ENCODE results near the gene LMO3. TPM values are rescaled to one million over a fixed set of nuclear protein-coding genes. Genes with fewer than 3 reads are reported as not detected.

Gene LMO3
- total and polyA plus RNA-seq, 4 donors, result 0.13 to 1.2 TPM; not detected in 2

- Histone ChIP-seq H3K27me3 (ENCODE audit: control insufficient read depth in 4 of 4, insufficient read depth in 4 of 4, low read length in 3 of 4) (no peaks in the 10 kb centered on the region), H3K9me3 (ENCODE audit: control insufficient read depth in 4 of 4, low read length in 3 of 4) (no peaks in the 10 kb centered on the region), H3K4me1 (ENCODE audit: control insufficient read depth in 4 of 4, insufficient read depth in 4 of 4, low read length in 3 of 4) (no peaks in the 10 kb centered on the region), H3K9ac (ENCODE audit: low read depth in 1 of 2, low read length in 2 of 2) (no peak overlapping the region), H3K4me3 (ENCODE audit: low read depth in 1 of 3, low read length in 3 of 3) (no peak overlapping the region), H3K36me3 (ENCODE audit: control insufficient read depth in 4 of 4, insufficient read depth in 3 of 4, low read depth in 1 of 4, low read length in 3 of 4) (no peaks in the 10 kb centered on the region), H3K27ac (ENCODE audit: low read depth in 1 of 2, low read length in 2 of 2) (no peak overlapping the region)
- TF ChIP-seq, protein P1, sequence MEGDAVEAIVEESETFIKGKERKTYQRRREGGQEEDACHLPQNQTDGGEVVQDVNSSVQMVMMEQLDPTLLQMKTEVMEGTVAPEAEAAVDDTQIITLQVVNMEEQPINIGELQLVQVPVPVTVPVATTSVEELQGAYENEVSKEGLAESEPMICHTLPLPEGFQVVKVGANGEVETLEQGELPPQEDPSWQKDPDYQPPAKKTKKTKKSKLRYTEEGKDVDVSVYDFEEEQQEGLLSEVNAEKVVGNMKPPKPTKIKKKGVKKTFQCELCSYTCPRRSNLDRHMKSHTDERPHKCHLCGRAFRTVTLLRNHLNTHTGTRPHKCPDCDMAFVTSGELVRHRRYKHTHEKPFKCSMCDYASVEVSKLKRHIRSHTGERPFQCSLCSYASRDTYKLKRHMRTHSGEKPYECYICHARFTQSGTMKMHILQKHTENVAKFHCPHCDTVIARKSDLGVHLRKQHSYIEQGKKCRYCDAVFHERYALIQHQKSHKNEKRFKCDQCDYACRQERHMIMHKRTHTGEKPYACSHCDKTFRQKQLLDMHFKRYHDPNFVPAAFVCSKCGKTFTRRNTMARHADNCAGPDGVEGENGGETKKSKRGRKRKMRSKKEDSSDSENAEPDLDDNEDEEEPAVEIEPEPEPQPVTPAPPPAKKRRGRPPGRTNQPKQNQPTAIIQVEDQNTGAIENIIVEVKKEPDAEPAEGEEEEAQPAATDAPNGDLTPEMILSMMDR (IDR thresholded peaks at IDR 0.05; ENCODE audit: low read depth, low read length, missing input control), result no peak
- TF ChIP-seq, protein P2, sequence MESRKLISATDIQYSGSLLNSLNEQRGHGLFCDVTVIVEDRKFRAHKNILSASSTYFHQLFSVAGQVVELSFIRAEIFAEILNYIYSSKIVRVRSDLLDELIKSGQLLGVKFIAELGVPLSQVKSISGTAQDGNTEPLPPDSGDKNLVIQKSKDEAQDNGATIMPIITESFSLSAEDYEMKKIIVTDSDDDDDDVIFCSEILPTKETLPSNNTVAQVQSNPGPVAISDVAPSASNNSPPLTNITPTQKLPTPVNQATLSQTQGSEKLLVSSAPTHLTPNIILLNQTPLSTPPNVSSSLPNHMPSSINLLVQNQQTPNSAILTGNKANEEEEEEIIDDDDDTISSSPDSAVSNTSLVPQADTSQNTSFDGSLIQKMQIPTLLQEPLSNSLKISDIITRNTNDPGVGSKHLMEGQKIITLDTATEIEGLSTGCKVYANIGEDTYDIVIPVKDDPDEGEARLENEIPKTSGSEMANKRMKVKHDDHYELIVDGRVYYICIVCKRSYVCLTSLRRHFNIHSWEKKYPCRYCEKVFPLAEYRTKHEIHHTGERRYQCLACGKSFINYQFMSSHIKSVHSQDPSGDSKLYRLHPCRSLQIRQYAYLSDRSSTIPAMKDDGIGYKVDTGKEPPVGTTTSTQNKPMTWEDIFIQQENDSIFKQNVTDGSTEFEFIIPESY (IDR thresholded peaks at IDR 0.05), result no peak
- TF ChIP-seq, protein P3, sequence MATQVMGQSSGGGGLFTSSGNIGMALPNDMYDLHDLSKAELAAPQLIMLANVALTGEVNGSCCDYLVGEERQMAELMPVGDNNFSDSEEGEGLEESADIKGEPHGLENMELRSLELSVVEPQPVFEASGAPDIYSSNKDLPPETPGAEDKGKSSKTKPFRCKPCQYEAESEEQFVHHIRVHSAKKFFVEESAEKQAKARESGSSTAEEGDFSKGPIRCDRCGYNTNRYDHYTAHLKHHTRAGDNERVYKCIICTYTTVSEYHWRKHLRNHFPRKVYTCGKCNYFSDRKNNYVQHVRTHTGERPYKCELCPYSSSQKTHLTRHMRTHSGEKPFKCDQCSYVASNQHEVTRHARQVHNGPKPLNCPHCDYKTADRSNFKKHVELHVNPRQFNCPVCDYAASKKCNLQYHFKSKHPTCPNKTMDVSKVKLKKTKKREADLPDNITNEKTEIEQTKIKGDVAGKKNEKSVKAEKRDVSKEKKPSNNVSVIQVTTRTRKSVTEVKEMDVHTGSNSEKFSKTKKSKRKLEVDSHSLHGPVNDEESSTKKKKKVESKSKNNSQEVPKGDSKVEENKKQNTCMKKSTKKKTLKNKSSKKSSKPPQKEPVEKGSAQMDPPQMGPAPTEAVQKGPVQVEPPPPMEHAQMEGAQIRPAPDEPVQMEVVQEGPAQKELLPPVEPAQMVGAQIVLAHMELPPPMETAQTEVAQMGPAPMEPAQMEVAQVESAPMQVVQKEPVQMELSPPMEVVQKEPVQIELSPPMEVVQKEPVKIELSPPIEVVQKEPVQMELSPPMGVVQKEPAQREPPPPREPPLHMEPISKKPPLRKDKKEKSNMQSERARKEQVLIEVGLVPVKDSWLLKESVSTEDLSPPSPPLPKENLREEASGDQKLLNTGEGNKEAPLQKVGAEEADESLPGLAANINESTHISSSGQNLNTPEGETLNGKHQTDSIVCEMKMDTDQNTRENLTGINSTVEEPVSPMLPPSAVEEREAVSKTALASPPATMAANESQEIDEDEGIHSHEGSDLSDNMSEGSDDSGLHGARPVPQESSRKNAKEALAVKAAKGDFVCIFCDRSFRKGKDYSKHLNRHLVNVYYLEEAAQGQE (IDR thresholded peaks at IDR 0.05), result no peak
- TF ChIP-seq ATF3 (IDR thresholded peaks at IDR 0.05), result no peak
- TF ChIP-seq JUND (IDR thresholded peaks at IDR 0.05), result no peak
- no peak for TF ChIP-seq HNF4A (conservative IDR thresholded peaks at IDR 0.05)
- no peak for TF ChIP-seq HNF4G (IDR thresholded peaks at IDR 0.05)
- TF ChIP-seq NR2F2 (IDR thresholded peaks at IDR 0.05), result no peak
- TF ChIP-seq TAF1 (conservative IDR thresholded peaks at IDR 0.05), result no peak
- no peak for TF ChIP-seq SP1 (IDR thresholded peaks at IDR 0.05)
- no peak for TF ChIP-seq MAX (IDR thresholded peaks at IDR 0.05)
- 93% methylated on average over 6 of the region's 6 CpGs for WGBS
- no peak for DNase-seq (ENCODE audit: low spot score)
These were observed 6.9 kb downstream of the LMO3 start for GRCh38 chr12:16599081-16599480.

DNA sequence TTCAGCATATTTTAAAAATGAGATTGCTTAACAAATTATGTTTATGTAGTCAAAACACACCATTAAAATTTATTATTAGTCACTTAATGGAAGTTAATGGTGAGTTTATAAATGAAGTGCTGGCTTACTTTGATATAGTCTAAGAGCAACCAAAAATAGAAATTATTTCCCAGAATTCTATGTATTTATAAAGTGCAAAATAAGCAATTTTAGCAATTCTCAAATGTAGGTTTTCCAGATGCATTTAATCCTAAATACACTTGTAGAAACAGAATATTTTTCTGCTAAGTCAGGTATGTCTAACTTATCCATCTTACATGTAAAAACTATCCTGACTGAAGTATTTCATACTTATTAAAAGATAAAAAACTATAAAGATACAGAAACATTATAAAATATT is 11.2 kb downstream of the LMO3 start:
- no peaks in the 10 kb centered on the region for H3K4me1 ChIP-seq (ENCODE audit: control insufficient read depth in 4 of 4, insufficient read depth in 4 of 4, low read length in 3 of 4)
- no peak overlapping the region for H3K4me3 ChIP-seq (ENCODE audit: low read depth in 1 of 3, low read length in 3 of 3)
- no peaks in the 10 kb centered on the region for H3K9me3 ChIP-seq (ENCODE audit: control insufficient read depth in 4 of 4, low read length in 3 of 4)
- H3K27ac ChIP-seq (ENCODE audit: low read depth in 1 of 2, low read length in 2 of 2), result no peak overlapping the region
- H3K27me3 ChIP-seq (ENCODE audit: control insufficient read depth in 4 of 4, insufficient read depth in 4 of 4, low read length in 3 of 4), result no peaks in the 10 kb centered on the region
- no peak overlapping the region for H3K9ac ChIP-seq (ENCODE audit: low read depth in 1 of 2, low read length in 2 of 2)
- no peak for DNase-seq (ENCODE audit: low spot score)
- no peaks in the 10 kb centered on the region for H3K36me3 ChIP-seq (ENCODE audit: control insufficient read depth in 4 of 4, insufficient read depth in 3 of 4, low read depth in 1 of 4, low read length in 3 of 4)
- TF ChIP-seq GABPA (IDR thresholded peaks at IDR 0.05 in 1 of 2, conservative IDR thresholded peaks at IDR 0.05 in 1 of 2) (no peak), SP1 (IDR thresholded peaks at IDR 0.05) (no peak), MAX (IDR thresholded peaks at IDR 0.05) (no peak), RAD21 (IDR thresholded peaks at IDR 0.05) (no peak), HNF4G (IDR thresholded peaks at IDR 0.05) (no peak), TAF1 (conservative IDR thresholded peaks at IDR 0.05) (no peak), FOXA1 (IDR thresholded peaks at IDR 0.05) (no peak), HNF4A (conservative IDR thresholded peaks at IDR 0.05) (no peak), RXRA (IDR thresholded peaks at IDR 0.05) (no peak)
- TF ChIP-seq, protein P2 (IDR thresholded peaks at IDR 0.05), result no peak
- TF ChIP-seq, protein P3 (IDR thresholded peaks at IDR 0.05), result no peak

Data from liver (tissue), 9 donors.